NCI-H82 treated with DMSO at 0.1 percent for 48 hours (cell line): Measurements from ENCODE around the gene PHACTR3.

ENCODE experiments used
- DNase-seq: peaks from one replicate; lab custom pipeline; 2025; ENCODE audit not compliant: unreplicated experiment; lab: John Stamatoyannopoulos, UW

PHACTR3 gene

DNA sequence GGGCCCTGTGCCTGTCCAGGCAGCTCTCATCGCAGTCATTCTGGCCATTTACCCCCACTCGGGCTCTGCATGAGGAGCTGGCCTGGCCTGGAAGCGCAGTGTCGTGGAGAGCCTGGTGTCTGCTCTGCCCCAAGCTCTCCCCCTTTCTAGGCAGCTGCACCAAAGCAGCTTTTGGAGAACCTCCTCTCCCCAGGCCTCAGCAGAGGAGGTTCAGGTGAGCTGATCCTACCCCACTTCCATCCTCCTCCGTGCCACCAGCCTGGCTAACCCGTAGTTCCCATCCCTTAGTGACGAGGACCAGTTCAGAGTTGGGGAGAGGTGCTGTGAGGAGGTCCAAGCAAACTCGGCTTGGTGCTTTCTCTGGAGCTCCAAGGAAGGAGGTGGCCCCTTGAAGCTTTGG lies 30.5 kb upstream of the PHACTR3 start:
- no peak for DNase-seq

DNA sequence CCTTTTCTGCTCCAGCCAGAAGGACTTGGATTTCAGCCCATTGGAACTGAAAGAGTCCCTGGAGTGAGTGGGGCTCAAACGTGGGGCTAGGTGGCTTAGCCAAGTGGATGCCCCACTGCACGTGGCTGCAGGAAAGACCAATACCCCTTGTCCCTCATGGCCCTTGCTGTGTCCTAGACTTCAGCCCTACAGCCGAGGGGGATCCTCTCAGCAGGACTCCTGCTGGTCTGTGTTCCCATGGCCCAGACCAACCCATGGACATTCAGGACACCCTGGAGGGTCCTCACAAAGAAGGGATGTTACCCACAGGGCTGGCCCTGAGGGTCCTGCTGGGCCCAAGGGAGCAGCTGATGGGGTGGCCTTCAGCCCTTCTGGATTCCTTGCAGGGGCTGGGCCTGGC lies 30.0 kb upstream of the PHACTR3 start:
- no peak for DNase-seq

DNA sequence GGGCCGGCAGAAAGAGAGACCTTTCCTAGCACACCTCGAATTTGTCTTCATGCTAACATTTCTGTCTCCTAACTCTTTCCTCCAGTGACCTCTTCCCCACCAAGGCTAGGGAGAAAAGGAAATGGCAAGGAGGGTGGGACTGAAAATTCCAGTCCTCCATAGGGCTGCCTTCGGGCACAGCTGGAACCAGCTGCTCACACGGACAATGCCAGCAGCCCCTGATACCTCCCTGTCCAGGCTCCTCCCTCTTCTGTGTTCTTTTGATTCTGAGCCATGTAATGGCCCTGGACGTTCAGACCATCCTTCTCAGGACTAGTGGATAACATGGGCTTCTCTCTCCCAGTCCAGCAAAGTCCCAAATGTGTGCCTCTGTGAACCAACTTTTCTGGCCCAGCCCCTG lies 29.1 kb upstream of the PHACTR3 start:
- DNase-seq: no peak

DNA sequence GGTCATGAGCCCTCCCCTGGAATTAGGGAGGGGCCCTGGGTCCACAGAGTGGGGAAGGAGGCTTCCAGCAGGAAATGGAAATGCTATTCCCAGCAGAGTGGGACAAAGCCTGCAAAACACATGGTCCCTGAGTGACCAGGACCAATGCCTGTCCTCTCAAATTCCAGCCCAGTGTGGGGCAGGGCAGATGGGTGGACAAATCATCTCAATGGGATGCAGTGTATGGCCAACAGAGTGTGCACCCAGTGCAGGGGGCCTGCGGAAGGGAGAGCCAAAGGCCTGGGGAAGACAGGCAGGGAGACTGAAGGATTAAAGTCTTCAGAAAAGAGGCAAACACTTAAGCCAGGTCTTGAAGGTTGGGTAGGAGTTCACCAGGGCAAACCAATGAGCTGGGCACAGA lies 28.7 kb upstream of the PHACTR3 start:
- DNase-seq: no peak

DNA sequence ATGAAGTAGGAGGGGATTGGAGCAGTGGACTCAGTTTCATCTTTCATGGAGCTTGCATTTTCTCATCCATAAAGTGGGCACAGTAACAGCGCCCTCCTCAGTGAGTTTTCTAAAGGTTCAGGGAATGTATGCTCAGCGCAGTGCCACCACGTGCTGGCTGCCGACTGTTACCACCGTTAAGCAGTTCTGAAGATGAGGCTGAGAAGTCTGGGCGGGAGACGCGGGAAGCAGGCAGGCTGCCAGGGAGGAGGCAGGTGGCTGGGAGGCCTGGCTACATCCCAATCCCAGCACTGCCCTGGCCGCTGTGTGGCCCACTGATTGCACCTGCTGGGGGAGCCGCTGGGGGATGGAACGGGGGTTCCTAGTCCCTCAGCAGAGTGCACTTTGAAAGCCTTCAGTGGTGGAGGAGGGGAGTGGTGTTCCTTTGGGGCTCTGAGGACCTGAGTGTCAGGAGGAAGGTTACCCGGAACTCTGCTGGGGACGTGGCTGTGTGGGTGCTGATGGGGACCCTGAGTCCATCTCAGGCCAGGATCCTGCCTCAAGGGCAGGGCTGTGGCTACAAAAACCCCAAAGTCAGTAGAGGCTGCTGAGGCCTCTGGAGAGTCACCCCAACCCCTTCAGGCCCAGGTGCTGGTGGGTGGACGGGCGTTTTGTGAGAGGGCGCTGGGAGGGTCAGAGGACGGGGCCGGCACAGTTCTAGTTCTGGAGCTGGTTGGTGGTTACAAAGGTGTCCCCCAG lies 28.0 kb upstream of the PHACTR3 start:
- no peak for DNase-seq

DNA sequence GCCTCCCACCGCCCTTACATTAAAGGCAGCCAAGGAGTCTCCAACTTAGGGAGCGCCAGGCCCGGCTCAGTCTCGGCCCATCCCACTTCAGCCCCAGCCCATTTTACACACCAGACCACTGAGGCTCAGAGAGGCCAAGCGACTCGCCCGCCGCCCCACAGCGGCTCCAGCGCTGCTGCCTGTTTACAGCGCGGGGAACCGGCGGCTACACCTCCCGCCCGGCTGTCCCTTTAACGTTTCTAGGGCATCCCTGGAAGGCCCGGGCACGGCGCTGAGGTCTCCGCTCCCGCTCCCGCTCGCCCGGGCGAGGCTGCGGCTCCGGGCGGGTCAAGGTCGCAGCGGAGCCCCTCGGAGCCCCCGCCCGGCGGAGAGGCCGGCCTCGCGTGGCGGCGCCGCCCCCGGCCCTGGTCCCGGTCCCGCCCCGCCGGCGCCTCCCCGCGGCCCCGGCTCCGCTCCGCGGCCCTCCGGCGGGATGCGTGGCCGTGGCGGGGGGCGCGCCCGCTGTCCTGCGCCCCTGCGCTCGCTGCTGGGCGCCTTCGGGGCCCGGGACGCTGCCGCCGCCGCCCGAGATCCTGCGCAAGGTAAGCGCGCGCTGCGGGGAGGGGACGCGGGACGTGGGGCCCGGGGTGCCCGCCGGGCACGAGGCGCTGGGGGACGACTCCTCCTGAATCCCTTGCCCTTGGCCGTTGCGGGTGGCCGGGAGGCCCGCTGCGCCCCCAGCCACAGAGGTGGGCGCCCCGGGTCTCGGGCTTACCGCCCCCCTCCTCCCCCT lies 27.1 kb upstream of the PHACTR3 start:
- DNase-seq: no peak

DNA sequence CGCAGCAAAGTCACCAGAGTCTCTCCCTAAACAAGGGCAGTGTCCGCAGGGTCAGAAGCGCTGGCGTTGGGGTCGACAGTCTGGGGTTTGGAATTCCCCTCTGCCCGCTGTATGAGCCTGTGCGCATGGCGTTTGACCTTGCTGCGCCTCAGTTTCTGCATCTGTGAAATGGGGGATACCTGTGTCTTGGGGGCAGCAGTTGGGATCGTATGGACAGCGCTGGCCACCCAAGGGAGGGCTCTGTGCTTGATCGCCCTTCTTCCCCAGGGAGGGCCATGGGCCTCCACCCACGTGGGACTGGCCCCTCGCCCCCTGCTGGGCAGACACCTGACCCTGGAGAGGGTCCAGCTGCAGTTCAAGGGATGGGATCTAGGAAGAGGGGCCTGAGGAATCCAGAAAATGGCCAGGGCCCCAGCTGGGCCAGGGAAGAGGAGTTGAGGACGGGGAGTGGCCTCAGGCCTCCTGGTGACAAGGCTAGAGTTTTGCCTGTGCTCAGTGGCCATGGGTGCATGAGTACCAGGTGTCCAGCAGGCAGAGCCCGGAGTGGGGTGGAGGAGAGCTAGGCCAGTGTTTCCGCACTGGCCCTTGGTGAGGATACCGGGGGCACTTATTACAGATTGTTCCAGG lies 26.4 kb upstream of the PHACTR3 start:
- DNase-seq: no peak

DNA sequence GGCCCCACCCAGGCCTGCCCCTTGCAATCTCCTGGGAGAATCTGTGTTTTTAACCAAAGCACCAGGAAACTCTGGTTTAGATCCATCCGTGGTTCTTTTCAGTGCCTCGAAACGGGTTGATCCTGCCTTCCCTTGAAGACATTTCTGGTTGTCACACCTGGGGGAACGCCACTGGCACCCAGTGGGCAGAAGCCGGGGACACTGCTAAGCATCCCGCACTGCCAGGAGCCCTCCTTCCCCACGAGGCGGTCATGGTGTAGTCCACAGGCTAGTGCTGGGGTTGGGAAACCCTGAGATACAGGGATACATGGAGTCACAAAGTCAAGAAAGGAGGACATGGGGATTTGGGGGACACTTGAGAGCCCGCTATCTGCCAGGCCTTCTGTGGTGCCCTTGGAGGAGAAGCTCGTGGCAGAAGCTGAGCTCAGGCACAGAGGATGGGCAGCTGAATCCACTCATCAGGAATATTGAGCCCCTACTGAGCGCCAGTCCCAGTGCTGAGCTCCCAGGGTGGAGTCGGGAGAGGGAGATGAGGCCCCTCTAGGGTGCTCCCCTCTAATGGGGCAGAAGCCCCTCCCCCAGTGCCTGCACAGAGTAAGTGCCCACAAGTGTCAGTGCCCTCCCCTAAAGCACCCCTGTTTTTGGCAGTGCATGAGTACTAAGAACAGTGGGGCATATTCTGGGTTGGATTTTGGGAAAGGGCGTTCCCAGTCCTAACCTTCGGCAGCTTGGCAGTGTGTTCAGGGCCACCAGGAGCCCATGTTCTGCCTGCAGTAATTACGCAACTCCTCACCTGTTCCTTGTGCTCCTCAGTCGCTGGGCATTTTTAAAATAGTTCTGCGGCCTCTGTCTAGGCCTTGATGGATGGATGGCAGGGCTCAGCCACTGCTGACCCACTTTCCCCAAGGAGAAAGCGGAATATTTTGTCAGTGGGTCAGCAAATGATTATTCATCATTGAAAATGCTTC lies 25.6 kb upstream of the PHACTR3 start:
- no peak for DNase-seq

DNA sequence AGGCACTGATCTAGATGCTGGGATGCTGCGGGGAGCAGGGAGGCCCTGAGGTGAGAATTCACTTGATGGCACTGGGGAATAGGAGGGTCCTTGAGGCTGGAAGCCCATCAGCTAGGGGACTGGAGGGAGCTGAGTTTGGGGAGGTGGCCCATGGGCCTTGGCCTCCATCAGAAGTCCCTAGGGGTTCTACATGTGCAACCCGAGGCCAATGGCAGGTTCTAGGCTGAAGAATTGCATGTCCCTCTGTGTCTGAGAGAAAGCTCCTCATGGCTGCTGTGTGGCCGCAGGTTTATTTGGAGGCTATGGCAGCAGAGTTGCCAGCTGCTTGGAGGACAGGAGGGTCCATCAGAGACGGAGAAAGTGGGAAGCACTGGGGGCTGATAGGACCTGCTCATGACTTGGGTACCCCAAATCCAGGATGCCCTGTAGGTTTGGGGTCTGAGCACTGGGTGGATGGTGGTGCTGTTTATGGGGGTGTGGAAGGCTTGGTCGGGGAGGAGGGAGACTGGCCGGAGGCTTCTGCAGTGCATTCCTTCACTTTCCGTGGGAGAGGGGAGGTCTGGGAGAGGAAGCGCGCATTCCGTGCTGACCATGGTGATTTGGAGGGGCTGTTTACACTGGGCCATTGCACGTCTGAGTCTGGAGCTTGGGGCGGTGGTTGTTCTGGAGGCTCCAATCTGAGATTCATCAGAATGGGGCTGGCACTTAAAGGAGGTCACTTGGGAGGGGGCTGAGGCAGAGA lies 24.8 kb upstream of the PHACTR3 start:
- DNase-seq: no peak

DNA sequence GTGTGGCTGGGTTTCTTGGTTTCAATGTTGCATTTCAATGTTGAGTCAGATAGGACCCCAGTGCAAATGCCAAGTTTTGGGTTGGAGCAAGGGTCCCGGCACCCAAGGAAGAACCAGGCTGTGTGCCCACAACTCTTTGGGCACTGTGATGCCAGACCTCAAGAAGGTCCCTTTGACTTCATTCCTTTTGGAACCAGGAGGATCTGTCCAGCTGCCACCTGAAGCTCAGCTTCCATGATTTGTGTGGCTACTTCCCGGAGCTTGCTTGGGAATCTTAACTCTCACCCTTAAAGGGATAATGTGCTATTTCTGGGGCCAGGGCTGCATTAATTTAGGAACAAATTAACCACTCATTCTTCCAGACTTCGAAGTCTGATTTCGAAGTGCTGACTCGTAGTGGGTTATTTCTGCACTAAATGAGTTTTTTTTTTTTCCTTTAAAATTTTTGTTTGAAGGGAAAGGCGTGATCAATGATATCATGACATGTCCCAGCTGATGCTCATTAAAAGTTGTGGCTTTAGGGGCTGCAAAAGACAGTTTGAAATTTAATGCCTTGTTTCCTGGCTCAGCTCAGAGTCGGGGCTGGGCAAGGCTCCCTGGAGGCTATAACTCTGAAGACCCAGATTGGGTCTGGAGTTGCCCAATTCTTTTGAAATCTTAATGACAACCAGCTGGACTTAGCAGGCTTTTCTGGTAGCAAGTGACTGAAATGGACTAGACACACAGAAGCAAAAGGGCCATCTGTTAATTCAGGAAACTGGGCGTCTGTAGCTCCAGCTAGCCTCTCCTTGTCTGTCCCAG lies 24.0 kb upstream of the PHACTR3 start:
- DNase-seq: no peak

DNA sequence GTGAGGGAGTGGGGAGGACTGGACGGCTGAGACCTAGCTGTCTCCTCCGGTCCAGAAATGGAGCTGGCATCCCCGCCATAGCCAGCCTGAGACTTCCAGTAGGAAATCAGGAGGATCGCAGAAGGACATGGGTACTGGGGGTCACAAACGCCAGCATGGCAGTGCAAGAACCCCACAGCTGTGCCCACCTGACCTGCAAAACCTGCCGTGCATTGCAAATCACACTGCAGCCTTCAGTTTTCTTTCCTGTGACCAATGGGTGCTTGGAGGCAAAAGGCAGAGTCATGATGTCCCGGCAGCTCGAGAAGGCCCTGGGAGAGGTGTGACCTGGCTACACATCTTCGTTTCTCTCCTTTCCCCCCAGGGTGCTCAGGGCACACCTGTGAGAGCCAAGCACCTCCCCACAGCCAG lies 23.3 kb upstream of the PHACTR3 start:
- no peak for DNase-seq

DNA sequence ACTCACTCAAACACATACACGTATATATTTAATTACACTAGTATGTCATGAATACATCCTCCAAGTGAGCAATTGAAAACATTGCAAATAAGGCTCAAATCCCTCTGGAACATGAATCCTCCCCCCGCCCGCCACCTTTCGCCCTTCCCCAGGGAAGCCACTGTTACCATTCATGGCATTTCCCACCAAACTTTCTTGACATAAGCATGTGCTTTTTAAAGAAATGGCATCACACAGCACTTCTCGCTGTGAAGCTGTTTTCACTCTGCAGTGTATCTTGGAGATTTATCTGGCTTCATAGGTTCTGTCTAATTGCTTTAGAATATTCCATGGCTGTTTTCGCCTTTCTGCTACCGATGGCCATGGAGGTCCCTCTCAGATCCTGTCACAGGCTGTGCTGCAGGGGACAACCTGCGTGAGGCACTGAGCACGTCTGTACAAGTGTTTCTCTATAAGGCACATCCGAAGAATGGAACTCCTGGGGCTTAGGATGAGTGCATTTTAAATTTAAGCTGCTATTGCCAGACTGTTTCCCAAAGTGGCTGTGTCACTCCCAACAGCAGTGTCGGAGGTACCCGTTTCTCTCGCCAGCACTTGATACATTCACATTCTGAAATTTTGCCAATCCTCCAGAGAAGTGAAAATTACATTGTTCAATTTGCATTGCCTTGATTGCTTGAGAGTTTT lies 22.2 kb upstream of the PHACTR3 start:
- no peak for DNase-seq

DNA sequence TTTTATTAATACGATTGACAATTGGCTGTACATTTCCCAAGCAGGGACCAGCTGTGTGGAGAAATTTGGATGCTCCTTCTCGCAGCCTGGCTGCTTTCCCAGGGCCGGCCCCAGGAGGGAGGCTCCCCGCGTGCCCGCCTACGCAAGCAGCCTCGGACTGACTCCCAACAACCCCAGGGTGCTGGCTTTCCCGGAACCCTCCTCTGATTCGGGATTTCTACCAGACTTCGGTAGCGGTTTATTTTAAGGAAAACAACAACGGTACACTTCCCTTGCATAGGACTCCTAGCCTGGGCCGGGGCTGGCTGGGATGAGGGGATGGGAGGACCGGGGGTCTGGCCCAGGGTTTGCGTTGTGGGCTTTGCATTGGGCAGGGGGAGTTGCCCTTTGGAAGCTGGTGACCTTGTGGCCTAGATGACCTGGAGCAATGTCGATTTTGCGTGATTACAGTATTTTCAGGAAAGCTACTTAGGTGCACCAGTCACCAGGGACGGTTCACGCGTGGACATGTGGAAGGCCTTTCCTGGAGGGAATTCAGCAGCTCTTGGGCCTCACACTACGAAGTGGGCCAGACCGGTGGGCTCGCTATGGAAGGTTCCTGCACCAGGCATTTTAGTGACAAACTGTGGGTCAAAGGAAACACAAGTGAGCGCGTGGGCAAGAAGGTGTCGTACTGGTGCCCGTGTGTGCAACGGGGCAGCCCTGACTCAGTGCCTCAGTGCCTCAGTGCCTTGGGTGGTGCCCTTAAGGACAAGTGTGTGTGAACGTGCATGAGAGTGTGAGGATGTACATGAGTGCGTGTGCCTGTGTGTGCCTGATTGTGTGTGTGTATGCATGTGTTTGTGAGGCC lies 20.7 kb upstream of the PHACTR3 start:
- DNase-seq: no peak

DNA sequence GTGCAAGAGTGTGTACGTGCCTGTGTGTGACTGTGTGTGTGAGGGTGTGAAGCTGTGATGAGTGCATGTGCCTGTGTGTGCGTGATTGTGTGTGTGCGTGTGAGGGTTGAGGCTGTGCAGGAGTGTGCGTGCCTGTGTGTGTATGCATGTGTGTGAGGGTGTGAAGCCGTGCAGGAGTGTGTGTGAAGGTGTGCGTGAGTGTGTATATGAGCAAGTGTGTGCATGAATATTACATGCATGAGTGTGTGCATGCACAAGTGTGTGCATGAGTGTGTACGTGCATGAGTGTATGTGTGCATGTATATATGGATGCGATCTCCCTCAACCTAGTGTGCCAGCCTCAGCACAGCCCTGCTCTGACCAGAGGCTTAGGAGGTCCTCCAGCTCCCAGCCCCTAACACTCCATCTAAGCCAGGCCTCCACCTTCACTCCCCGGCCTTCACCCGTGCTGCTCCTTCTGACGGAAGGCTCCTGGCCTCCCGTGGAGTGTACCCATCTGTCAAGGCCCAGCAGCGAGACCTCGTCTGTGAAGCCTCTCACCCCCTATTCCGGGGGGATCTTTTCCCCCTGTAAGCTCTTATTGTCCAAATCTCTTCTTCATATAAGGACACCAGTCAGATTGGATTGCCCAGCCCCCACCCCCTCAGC lies 19.9 kb upstream of the PHACTR3 start:
- DNase-seq: no peak

DNA sequence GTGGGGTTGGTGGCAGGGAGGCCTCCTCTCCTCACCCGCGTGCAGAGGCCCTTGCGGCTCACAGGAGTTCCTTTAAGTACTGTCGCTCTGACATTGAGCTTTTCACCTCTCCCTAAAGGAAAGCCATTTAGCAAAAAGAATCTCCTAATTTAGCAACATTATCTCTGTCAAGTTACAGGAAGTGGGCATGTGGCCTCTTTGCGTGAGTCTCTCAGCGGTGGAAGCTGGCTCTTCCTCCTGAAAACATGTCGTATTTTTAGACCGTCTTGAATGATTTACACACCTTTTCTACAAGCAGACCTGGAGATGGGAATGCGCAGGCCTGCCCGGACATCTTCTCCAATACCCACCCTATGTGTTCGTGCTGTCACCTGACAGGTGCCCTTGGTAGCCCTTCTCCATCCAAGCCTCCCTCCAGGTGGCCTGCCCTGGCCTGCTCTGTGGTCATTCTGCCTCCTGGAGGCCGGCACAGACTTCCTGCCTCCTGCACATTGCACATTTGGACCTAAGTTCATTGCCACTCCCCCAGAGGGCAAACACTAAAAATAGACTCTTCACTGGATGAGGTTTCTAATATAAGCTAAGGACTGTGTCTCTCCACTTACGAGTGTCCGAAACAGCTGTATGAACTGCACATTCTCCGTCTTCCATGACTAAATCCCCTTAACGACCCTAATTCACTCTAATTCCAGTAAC lies 18.5 kb upstream of the PHACTR3 start:
- DNase-seq: no peak

DNA sequence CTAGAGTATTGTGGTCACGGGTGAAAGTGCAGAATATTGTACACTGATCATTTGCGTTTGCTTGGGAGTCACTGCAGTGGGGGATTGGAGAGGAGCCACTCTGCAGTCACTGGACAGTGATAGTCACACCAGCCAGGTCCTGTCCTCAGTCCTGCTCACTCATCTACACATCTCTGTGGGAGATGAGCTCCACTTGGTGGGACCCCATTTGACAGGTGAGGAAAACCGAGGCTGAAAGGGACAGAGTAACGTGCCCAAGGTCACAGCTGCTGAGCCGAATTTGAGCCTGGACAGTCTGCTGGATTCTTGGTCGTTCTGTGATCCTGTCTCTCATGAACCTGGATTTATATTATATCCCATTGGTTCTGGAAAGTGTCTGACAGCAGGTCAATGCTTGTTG lies 17.7 kb upstream of the PHACTR3 start:
- DNase-seq: no peak

DNA sequence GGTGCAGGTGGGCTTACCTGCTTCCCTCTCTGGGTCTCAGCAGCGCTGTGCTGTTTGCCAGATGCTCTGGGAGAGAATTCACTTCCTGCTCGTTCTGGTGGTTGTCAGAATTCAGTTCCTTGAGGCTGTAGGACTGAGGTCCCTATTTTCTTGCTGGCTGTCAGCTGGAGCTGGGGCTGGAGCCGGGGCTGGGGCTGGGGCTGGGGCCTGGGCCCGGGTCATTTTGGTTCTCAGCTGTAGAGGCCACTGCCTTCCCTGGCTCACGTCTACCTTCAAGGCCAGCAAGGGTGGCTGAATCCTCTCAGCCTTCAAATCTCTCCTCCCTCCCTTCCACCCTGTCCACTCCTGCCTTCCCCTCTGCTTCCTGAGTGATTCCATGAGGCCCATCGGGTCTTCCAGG lies 16.8 kb upstream of the PHACTR3 start:
- DNase-seq: no peak
